Measurements from ENCODE around the gene RAB43. TPM values are rescaled to one million over a fixed set of nuclear protein-coding genes. Genes with fewer than 3 reads are reported as not detected.
A peak's percentile ranks its signal among the peaks of the same experiment; 100 is the strongest.
"Not testable (repeated sequence)": the region's sequence is repeated elsewhere in the genome, so short reads cannot be mapped to it uniquely, and the experiment has no call there.

RAB43 gene
- total RNA-seq: 3.7 TPM

DNA sequence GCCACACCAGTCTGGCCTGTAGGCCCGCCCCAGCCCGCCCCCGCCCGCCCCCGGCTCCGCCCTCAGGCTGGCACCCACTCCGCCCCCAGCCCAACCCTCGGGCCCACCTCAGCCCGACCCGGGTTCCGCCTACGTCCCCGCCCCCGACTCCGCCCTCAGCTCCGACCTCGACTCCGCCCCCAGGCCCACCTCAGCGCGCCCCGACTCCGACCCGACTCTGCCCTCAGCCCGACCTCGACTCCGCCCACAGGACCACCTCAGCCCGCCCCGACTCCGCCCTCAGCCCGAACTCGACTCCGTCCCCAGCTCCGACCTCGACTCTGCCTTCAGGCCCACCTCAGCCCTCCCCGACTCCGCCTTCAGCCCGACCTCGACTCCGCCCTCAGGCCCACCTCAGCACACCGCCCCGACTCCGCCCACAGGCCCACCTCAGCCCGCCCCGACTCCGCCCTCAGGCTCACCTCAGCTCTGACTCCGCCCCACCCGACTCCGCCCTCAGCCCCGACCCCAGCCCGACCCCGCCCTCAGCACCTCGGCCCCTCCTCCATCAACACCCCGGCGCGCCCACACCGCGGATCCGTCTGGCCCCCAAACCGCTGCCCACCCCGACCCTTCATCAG, at the start of gene RAB43:
Gene RAB43 (minus strand): TSS at position 13 of the 620 bp plus-strand sequence. CDS start 315 bp downstream, outside the sequence.
- H3K4me1 ChIP-seq (ENCODE audit: control insufficient read depth in 3 of 3, insufficient read depth in 3 of 3, low read length in 3 of 3): peaks cover 11 to 18% (median 14%) of the 10 kb centered on the region in 3 donors
- H3K4me3 ChIP-seq (ENCODE audit: low read length in 3 of 3): peak within 1 kb of the TSS; percentile 74 to 80 (median 75)
- peaks cover 0 to 4% (median 2%) of the 10 kb centered on the region in 3 donors for H3K36me3 ChIP-seq (ENCODE audit: control insufficient read depth in 3 of 3, insufficient read depth in 3 of 3, low read length in 3 of 3)
- H3K9me3 ChIP-seq (ENCODE audit: control insufficient read depth in 3 of 3, low read length in 3 of 3): no peaks in the 10 kb centered on the region
- peak within 1 kb of the TSS; percentile 75 to 88 (median 85) for H3K9ac ChIP-seq (ENCODE audit: low read depth in 1 of 3, low read length in 3 of 3)
- H3K27ac ChIP-seq (ENCODE audit: low read depth, low read length): peak within 1 kb of the TSS; percentile 83
- no peaks in the 10 kb centered on the region for H3K27me3 ChIP-seq (ENCODE audit: control insufficient read depth in 3 of 3, insufficient read depth in 3 of 3, low read length in 3 of 3)

DNA sequence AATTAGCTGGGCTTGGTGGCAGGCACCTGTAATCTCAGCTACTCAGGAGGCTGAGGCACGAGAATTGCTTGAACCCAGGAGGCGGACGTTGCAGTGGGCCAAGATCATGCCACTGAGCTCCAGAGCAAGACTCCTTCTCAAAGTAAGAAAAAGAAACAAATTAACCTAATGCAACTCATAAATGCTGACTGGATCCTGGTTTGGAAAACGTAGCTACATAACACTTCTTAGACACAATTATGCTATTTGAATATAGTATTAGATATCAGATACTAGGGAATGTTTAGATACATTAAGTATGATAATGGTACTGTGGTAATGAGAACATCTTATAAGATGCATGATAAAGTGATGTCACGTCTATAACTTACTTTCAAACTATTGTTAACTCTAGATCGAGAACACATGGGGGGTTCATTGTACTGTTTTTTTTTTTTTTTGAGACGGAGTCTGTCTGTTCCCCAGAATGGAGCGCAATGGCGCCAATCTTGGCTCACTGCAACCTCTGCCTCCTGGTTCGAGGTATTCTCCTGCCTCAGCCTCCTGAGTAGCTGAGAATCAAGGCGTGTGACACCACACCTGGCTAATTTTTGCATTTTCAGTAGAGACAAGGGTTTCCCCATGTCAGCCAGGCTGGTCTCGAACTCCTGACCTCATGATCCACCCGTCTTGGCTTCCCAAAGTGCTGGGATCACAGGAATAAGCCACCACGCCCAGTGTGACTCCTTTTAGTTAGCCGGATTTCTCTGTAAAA, 45.2 kb upstream of the RAB43 start:
- H3K4me1 ChIP-seq (ENCODE audit: control insufficient read depth in 3 of 3, insufficient read depth in 3 of 3, low read length in 3 of 3): peaks cover 9 to 37% (median 19%) of the 10 kb centered on the region in 3 donors
- H3K4me3 ChIP-seq (ENCODE audit: low read length in 3 of 3): no peak overlapping the region
- peaks cover 35 to 54% (median 53%) of the 10 kb centered on the region in 3 donors for H3K36me3 ChIP-seq (ENCODE audit: control insufficient read depth in 3 of 3, insufficient read depth in 3 of 3, low read length in 3 of 3)
- H3K9me3 ChIP-seq (ENCODE audit: control insufficient read depth in 3 of 3, low read length in 3 of 3): no peaks in the 10 kb centered on the region
- H3K27me3 ChIP-seq (ENCODE audit: control insufficient read depth in 3 of 3, insufficient read depth in 3 of 3, low read length in 3 of 3): no peaks in the 10 kb centered on the region
- H3K27ac ChIP-seq (ENCODE audit: low read depth, low read length): no peak overlapping the region
- H3K9ac ChIP-seq (ENCODE audit: low read depth in 1 of 3, low read length in 3 of 3): no peak overlapping the region

DNA sequence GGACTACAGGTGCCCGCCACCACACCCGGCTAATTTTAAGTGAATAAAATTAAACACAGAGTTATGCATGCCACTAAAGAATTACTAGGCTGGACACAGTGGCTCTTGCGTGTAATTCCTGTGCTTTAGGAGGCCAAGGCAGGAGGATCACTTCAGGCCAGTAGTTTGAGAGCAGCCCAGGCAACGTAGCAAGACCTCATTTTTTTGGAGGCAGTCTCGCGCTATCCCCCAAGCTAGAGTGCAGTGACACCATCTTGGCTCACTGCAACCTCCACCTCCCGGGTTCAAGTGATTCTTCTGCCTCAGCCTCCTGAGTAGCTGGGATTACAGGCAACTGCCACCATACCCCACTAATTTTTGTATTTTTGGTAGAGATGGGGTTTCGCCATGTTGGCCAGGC, 44.0 kb upstream of the RAB43 start:
- H3K4me3 ChIP-seq (ENCODE audit: low read length in 3 of 3); H3K9ac ChIP-seq (ENCODE audit: low read depth in 1 of 3, low read length in 3 of 3); H3K27ac ChIP-seq (ENCODE audit: low read depth, low read length); H3K9me3 ChIP-seq (ENCODE audit: control insufficient read depth in 3 of 3, low read length in 3 of 3); H3K27me3 ChIP-seq (ENCODE audit: control insufficient read depth in 3 of 3, insufficient read depth in 3 of 3, low read length in 3 of 3): not testable (repeated sequence)
- H3K4me1 ChIP-seq (ENCODE audit: control insufficient read depth in 3 of 3, insufficient read depth in 3 of 3, low read length in 3 of 3): peaks cover 13 to 31% (median 18%) of the 10 kb centered on the region in 3 donors
- peaks cover 28 to 45% (median 43%) of the 10 kb centered on the region in 3 donors for H3K36me3 ChIP-seq (ENCODE audit: control insufficient read depth in 3 of 3, insufficient read depth in 3 of 3, low read length in 3 of 3)

DNA sequence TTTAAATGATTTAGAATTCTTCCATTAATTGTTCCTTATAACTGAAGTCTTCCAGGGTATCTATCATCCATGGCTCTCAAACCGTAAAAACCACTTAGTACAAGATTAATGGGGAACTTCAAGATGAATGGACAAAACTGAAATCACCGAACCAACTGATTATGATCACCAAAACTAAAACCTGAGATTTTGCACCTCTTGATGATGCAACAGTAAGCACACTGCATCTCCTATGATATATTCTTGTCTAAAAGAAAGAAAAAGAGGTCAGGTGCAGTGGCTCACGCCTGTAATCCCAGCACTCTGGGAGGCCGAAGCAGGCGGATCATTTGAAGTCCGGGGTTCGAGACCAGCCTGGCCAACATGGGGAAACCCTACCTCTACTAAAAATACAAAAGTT, 42.9 kb upstream of the RAB43 start:
- H3K27me3 ChIP-seq (ENCODE audit: control insufficient read depth in 3 of 3, insufficient read depth in 3 of 3, low read length in 3 of 3): no peaks in the 10 kb centered on the region
- peaks cover 16 to 32% (median 22%) of the 10 kb centered on the region in 3 donors for H3K4me1 ChIP-seq (ENCODE audit: control insufficient read depth in 3 of 3, insufficient read depth in 3 of 3, low read length in 3 of 3)
- no peak overlapping the region for H3K9ac ChIP-seq (ENCODE audit: low read depth in 1 of 3, low read length in 3 of 3)
- peaks cover 19 to 34% (median 32%) of the 10 kb centered on the region in 3 donors for H3K36me3 ChIP-seq (ENCODE audit: control insufficient read depth in 3 of 3, insufficient read depth in 3 of 3, low read length in 3 of 3)
- no peak overlapping the region for H3K4me3 ChIP-seq (ENCODE audit: low read length in 3 of 3)
- H3K27ac ChIP-seq (ENCODE audit: low read depth, low read length): no peak overlapping the region
- H3K9me3 ChIP-seq (ENCODE audit: control insufficient read depth in 3 of 3, low read length in 3 of 3): no peaks in the 10 kb centered on the region

DNA sequence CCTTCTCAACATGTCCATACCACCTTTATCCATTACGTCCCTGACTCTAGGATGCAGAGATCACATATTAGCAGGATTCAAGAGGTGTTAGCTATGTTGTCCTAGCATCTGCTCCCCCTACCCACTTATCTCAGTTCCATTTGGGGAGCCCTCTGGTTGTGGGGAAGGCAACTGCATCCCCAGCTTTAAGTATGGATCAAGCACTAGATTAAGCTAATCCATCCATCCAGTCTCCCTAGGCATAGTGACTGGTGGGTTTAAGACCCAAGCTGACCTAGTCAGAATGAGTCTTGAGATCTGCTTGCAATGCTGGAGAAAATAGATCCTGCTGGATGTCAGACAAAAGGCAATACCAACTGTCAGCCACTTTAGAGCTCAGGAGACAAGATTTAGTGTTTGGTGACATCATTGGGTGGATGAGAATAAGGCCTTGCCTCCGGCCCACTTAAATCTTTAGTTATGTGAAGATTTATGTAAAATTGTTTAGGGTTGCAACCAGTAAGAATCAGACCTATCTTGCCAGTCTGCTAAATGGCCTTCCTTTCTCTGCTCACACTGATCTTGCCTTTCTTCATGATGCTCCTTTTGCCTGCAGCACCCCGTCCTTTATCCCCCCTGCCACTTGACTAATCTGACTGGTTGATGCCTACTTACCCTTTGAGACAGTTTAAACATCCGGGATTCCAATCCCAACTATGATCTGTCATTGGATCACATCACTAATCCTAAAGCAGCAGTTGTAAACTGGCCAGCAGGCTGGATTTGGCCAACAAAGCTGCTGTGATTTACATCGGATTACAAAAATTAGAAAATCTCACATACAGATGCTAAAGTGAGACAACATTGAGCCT, 41.4 kb upstream of the RAB43 start:
- H3K4me3 ChIP-seq (ENCODE audit: low read length in 3 of 3): peak overlapping the region in 2 of 3 donors; percentile 95 to 98
- H3K27ac ChIP-seq (ENCODE audit: low read depth, low read length): peak overlapping the region; percentile 95

DNA sequence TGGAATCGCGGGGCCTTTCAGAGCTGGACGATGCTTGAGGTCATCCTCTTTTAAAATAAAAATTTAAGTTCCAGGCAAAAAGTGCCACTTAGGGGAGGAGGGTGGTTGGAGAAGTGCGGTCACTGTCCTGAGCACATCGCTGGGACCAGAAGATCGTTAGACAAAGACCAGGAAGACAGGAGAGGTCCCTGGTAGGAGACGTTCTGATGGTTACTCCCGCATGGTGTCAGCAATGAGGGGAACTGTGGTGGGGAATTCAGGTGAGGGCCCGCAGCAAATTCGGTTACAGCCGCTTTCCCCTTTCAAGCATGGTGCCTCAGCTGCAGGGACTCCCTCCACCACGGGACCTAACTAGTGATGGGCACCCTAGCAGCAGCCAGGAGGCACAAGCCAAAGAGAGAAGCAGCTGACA, 40.3 kb upstream of the RAB43 start:
- Histone ChIP-seq H3K36me3 (ENCODE audit: control insufficient read depth in 3 of 3, insufficient read depth in 3 of 3, low read length in 3 of 3) (peaks cover 17 to 31% (median 27%) of the 10 kb centered on the region in 3 donors), H3K4me3 (ENCODE audit: low read length in 3 of 3) (peak overlapping the region; percentile 95 to 98 (median 95)), H3K9ac (ENCODE audit: low read depth in 1 of 3, low read length in 3 of 3) (peak overlapping the region; percentile 94 to 99 (median 97)), H3K27me3 (ENCODE audit: control insufficient read depth in 3 of 3, insufficient read depth in 3 of 3, low read length in 3 of 3) (no peaks in the 10 kb centered on the region), H3K9me3 (ENCODE audit: control insufficient read depth in 3 of 3, low read length in 3 of 3) (no peaks in the 10 kb centered on the region), H3K4me1 (ENCODE audit: control insufficient read depth in 3 of 3, insufficient read depth in 3 of 3, low read length in 3 of 3) (peaks cover 21 to 36% (median 26%) of the 10 kb centered on the region in 3 donors), H3K27ac (ENCODE audit: low read depth, low read length) (peak overlapping the region; percentile 95)

More for the DNA sequence above, 41.4 kb upstream of the RAB43 start:
- Histone ChIP-seq H3K27me3 (ENCODE audit: control insufficient read depth in 3 of 3, insufficient read depth in 3 of 3, low read length in 3 of 3) (no peaks in the 10 kb centered on the region), H3K36me3 (ENCODE audit: control insufficient read depth in 3 of 3, insufficient read depth in 3 of 3, low read length in 3 of 3) (peaks cover 21 to 33% (median 30%) of the 10 kb centered on the region in 3 donors), H3K4me1 (ENCODE audit: control insufficient read depth in 3 of 3, insufficient read depth in 3 of 3, low read length in 3 of 3) (peaks cover 21 to 36% (median 26%) of the 10 kb centered on the region in 3 donors), H3K9ac (ENCODE audit: low read depth in 1 of 3, low read length in 3 of 3) (peak overlapping the region; percentile 94 to 99 (median 97)), H3K9me3 (ENCODE audit: control insufficient read depth in 3 of 3, low read length in 3 of 3) (no peaks in the 10 kb centered on the region)

DNA sequence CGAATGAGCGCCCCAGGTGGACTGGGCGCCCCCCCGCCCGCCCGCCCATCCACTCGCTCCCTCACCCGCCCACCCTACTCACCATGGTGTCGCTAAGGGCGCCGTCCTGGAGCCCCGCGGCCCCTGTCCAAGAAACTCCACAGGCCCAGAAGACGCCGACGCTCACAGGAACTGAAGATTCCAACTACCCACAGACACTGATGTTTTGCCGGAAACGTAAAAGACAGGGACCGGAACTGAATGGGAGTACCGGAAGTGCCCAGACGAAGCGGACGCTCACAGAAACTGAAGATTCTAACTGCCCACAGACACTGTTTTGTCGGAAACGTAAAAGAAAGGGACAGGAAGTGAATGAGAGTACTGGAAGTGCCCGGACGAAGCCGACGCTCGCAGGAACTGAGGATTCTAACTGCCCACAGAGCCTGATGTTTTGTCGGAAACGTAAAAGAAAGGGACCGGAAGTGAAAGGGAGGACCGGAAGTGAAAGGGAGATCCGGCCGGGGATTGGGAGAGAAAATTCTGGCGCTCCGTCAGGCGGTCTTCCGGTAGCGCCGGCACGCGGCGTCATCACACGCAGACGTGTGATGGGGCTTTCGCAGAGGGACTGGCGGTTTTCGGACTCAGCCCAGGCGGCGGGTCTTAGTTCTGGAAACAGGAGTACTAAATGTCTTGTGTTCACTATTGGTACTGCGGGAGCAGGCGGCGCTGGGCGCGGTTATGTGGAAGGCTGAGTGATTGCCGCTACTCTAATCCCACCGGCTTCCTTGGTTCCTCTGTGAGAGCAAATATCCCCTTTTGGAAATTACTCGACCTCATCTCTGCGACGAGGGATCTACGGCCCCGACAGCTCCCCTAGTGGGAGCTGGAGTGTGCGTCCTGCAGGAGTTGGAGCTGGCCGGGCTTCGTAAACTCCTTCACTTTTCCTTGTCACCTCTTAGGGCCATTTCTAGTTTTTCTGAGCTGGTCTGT, 39.6 kb upstream of the RAB43 start, which contains the start of gene ISY1:
Gene ISY1 (minus strand): TSS at position 173 of the 969 bp plus-strand sequence. CDS start 88 bp downstream, at position 85.
- H3K9me3 ChIP-seq (ENCODE audit: control insufficient read depth in 3 of 3, low read length in 3 of 3): no peaks in the 10 kb centered on the region
- peaks cover 21 to 36% (median 26%) of the 10 kb centered on the region in 3 donors for H3K4me1 ChIP-seq (ENCODE audit: control insufficient read depth in 3 of 3, insufficient read depth in 3 of 3, low read length in 3 of 3)
- peak within 1 kb of the TSS; percentile 95 for H3K27ac ChIP-seq (ENCODE audit: low read depth, low read length)
- H3K4me3 ChIP-seq (ENCODE audit: low read length in 3 of 3): peak within 1 kb of the TSS; percentile 95 to 98 (median 95)
- H3K9ac ChIP-seq (ENCODE audit: low read depth in 1 of 3, low read length in 3 of 3): peak within 1 kb of the TSS; percentile 94 to 99 (median 97)
- peaks cover 16 to 27% (median 25%) of the 10 kb centered on the region in 3 donors for H3K36me3 ChIP-seq (ENCODE audit: control insufficient read depth in 3 of 3, insufficient read depth in 3 of 3, low read length in 3 of 3)
- H3K27me3 ChIP-seq (ENCODE audit: control insufficient read depth in 3 of 3, insufficient read depth in 3 of 3, low read length in 3 of 3): no peaks in the 10 kb centered on the region

DNA sequence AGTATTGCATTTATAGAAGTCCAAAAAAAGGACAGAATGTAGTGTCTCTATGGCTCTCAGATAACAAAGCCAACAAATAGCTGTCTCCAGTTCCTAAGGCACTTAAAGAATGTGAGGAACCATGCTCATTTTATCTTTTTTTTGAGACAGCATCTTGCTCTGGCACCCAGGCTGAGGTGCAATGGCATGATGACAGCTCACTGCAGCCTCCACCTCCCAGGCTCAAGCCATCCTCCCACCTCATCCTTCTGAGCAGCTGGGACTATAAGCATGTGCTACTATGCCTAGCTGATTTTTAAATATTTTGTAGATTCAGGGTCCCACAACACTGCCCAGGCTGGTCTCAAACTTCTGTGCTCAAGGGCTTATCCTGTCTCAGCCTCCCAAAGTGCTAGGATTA, 23.2 kb upstream of the RAB43 start:
- Histone ChIP-seq H3K27me3 (ENCODE audit: control insufficient read depth in 3 of 3, insufficient read depth in 3 of 3, low read length in 3 of 3) (no peaks in the 10 kb centered on the region), H3K9me3 (ENCODE audit: control insufficient read depth in 3 of 3, low read length in 3 of 3) (no peaks in the 10 kb centered on the region), H3K4me1 (ENCODE audit: control insufficient read depth in 3 of 3, insufficient read depth in 3 of 3, low read length in 3 of 3) (no peaks in the 10 kb centered on the region), H3K9ac (ENCODE audit: low read depth in 1 of 3, low read length in 3 of 3) (no peak overlapping the region), H3K4me3 (ENCODE audit: low read length in 3 of 3) (no peak overlapping the region), H3K27ac (ENCODE audit: low read depth, low read length) (no peak overlapping the region), H3K36me3 (ENCODE audit: control insufficient read depth in 3 of 3, insufficient read depth in 3 of 3, low read length in 3 of 3) (peaks cover 18 to 31% (median 26%) of the 10 kb centered on the region in 3 donors)

DNA sequence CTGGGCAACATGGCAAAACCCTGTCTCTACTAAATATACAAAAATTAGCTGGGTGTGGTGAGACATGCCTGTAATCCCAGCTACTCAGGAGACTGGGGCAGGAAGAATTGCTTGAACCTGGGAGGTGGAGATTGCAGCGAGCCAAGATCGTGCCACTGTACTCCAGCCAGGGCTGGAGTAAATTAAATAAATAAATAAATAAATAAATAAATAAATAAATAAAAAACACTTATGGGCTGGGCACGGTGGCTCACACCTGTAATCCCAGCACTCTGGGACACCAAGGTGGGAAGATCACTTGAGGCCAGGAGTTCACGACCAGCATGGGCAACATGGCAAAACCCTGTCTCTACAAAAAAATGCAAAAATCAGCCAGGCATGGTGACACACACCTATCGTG, 19.4 kb upstream of the RAB43 start:
- not testable (repeated sequence) for H3K27me3 ChIP-seq (ENCODE audit: control insufficient read depth in 3 of 3, insufficient read depth in 3 of 3, low read length in 3 of 3); H3K4me3 ChIP-seq (ENCODE audit: low read length in 3 of 3); H3K9ac ChIP-seq (ENCODE audit: low read depth in 1 of 3, low read length in 3 of 3); H3K4me1 ChIP-seq (ENCODE audit: control insufficient read depth in 3 of 3, insufficient read depth in 3 of 3, low read length in 3 of 3); H3K27ac ChIP-seq (ENCODE audit: low read depth, low read length); H3K9me3 ChIP-seq (ENCODE audit: control insufficient read depth in 3 of 3, low read length in 3 of 3)
- peaks cover 18 to 34% (median 31%) of the 10 kb centered on the region in 3 donors for H3K36me3 ChIP-seq (ENCODE audit: control insufficient read depth in 3 of 3, insufficient read depth in 3 of 3, low read length in 3 of 3)
